Stimulated activated CD8-positive, alpha-beta memory T cell treated with anti-CD3 and anti-CD28 coated beads, Interleukin-15, amount 100 ng/mL, for 24 hours (primary cell): ENCODE measurements around the gene KRT17.
"Not testable (repeated sequence)": the region's sequence is repeated elsewhere in the genome, so short reads cannot be mapped to it uniquely, and the experiment has no call there.

ENCODE experiments used
- DNase-seq: peaks from one replicate; pipeline ENCODE4 v3.0.0-alpha.2; 2020; ENCODE audit warnings: low read depth

The KRT17 gene

DNA sequence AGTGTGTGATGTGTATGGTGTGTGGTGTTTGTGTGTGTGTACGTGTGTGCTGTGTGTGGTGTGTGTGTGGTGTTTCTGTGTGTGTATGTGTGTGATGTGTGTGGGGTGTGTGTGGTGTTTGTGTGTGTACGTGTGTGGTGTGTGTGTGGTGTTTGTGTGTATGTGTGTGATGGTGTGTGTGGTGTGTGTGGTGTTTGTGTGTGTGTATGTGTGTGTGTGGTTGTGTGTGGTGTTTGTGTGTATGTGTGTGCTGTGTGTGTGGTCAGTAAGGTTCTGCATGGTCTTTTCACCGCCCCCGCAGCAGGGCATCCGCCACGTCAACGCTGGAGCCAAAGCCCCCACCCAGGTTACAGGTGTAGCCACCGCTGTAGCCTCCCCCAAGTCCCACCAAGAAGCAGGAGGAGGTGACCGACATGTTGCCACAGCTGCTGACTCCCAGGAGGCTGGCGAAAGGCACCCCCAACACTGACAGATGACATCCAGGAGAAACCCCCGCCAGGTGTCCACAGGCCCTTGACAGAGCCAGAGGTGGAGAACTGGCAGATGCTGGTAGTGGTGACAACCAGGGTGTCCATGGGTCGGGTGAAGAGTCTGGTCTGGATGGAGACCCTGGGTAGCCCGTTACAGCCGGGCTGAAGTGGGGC is 9.3 kb upstream of the KRT17 start:
- no peak for DNase-seq

DNA sequence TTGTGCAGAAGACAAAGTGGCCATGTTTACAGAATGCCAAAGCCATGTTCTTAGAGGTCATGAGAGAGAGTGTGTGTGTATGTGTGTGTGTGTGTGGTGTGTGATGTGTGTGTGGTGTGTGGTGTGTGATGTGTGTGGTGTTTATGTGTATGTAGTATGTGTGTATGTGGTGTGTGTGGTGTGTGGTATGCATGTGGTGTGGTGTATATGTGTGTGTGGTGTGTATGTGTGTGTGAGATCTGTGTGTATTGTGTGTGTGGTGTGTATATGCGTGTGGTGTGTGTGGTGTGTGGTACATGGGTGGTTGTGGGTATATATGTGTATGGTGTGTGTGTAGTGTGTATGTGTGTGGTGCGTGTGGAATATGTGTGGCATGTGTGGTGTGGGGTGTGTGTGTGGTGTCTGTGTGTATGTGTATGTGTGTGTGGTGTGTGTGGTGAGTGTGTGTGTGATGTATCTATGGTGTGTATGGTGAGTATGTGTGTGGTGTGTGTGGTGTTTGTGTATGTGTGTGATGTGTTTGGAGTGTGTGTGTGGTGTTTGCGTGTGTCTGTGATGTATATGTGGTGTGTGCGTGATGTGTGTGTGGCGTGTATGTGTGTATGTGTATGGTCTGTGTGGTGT is 8.2 kb upstream of the KRT17 start:
- no peak for DNase-seq

- DNase-seq: no peak
These were observed 7.5 kb upstream of the KRT17 start for GRCh38 chr17:41631898-41632285.

GRCh38 chr17:41631025-41631897 is 6.9 kb upstream of the KRT17 start:
- no peak for DNase-seq

GRCh38 chr17:41629826-41630670 is 5.7 kb upstream of the KRT17 start:
- no peak for DNase-seq

GRCh38 chr17:41629316-41629715 is 4.9 kb upstream of the KRT17 start:
- DNase-seq: no peak

DNA sequence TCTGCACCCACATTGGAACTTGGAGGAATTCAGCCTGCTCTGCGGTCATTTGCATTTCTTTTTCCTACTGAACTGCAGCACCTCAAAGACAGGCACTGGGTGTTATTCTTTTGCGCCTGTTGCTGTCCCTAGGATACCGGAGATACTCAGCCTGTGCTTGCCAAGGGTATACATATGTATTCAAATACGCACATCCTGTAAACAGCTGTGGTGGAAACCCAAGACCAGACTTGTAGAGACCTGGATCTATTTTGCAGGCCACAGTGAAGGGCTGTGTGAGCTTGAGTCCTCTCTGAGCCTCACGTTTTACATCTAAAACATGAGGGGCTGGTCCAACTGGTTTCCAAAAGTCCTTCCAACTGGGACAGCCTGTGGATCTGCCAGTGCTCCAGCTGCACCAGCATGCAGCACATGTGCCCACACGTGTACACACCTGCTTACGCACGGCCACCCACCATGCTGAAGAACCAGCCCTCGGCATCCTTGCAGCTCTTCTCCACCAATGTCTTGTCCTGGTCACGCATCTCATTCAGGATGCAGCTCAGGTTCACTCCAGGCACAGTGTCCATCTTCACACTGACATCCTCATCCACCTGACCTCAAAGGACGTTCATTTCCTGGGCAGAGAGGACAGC is 4.4 kb upstream of the KRT17 start:
- DNase-seq: not testable (repeated sequence)

GRCh38 chr17:41628073-41628370 is 3.6 kb upstream of the KRT17 start:
- not testable (repeated sequence) for DNase-seq

GRCh38 chr17:41627316-41628072 is 3.1 kb upstream of the KRT17 start:
- DNase-seq: no peak

GRCh38 chr17:41626914-41627295 is 2.5 kb upstream of the KRT17 start:
- not testable (repeated sequence) for DNase-seq

- not testable (repeated sequence) for DNase-seq
These were observed 1.9 kb upstream of the KRT17 start for GRCh38 chr17:41626028-41626913.

DNA sequence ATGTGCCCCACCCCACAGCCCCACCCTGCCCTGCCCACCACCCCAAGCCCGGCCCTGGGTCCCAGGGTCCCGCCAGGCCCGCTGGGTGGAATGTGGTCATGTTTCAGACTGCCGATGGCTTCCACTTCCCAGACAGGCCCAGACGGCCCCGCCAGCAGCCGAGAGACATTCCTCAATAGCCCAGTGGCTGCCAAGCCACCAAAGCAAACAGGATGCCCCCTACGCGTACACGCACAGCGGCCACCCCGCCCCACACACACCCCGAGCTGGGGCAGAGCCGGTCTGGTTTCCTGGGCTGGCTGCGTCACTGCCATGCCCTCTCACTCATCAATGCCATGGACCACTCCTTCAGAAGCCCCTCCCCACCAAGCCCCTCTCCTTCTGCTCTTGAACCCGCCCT is 1.2 kb upstream of the KRT17 start:
- no peak for DNase-seq

GRCh38 chr17:41623184-41623861 is 1.1 kb downstream of the KRT17 start:
- not testable (repeated sequence) for DNase-seq

DNA sequence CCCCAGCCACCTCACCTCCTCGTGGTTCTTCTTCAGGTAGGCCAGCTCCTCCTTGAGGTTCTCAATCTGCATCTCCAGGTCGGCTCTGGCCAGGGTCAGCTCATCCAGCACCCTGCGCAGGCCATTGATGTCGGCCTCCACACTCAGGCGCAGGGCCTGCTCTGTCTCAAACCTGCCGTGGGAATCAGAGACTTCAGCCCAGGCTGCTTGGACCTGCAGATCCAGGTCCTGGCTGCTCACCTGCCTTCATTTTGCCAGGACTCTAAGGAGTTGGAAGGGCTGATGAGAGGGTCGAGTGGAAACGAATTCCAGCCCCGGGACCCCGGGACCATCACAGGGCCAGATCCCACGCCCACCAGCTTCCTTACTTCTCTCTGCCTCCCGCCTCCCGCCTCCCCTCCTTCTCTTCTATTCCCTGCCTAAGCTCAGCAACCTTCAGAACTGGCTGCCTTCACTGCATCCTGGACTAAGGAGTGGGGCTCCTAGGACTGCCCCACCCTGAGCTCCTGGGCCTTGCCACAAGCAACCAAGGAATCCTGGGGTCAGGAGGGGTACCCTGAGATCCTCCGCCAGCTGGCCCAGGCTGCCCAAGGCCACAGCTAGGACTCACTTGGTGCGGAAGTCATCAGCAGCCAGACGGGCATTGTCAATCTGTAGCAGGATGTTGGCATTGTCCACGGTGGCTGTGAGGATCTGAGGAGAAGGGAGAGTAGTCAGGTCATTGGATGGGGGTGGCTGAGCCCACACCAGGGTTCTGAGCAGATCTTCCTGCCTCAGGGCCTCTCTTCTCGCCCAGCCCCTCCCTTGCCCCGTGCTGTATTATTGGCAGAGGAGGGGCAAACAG is 1.8 kb downstream of the KRT17 start:
- not testable (repeated sequence) for DNase-seq

DNA sequence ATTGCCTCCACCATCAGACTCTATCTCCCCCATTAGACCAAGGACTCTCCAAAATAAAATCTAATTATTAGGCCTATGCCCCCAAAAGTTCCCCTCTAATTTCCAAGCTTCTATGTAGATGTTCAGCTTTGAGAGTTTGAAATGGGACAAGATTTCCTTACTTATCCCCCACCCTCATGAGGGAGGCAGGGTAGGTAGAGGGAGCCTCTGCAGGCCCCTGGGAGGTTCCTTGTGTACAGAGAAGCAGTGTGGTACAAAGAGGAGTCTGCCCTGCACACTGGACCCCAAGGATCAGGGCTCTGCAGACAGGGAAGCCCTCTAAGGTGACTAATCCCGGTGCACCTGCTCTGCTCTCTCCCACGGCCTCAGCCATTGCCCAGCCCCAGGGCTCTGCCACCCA is 2.5 kb downstream of the KRT17 start:
- DNase-seq: no peak

GRCh38 chr17:41621435-41621817 is 2.9 kb downstream of the KRT17 start:
- DNase-seq: not testable (repeated sequence)

DNA sequence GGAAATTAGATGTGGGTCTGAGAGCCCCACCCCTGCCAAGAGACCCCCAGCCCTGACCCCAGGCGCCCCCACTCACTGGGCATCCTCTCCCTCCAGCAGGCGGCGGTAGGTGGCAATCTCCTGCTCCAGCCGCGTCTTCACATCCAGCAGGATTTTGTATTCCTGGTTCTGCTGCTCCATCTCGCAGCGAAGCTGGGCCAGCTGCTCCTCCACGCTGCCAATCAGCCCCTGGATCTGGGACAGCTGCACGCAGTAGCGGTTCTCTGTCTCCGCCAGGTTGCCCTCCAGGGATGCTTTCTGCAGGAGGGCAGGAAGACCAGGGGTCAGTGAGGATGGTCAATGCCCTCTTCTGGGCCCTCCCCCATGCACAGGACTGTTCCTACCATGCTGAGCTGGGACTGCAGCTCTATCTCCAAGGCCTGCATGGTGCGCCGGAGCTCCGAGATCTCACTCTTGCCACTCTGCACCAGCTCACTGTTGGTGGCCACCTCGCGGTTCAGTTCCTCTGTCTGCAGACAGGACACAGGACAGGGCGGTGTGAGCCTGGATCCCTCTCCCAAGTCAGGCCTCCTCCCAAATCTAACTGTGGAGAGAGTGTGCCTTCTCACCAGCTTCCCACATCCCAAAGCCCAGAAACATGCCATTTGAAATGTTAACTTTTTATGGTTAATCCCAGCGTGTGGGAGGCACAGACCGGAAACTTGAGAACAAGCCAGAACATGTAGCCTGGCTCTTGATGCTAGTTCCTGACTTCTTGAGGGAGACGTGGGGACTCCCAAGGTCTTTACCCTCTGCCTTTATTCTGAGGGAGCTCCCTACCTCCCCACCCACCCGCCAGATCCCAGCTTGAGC is 3.6 kb downstream of the KRT17 start:
- no peak for DNase-seq
